HG03520 (cell line): ENCODE measurements around the gene RNF169.
"Not testable (repeated sequence)": the region's sequence is repeated elsewhere in the genome, so short reads cannot be mapped to it uniquely, and the experiment has no call there.

ENCODE experiments used
- ATAC-seq: cut with Tn5 transposase; IDR thresholded peaks from one replicate; pipeline ENCODE4 v1.9.1; 2021; ENCODE audit warnings: mild to moderate bottlenecking, moderate library complexity; ENCODE audit not compliant: unreplicated experiment

The RNF169 gene

DNA sequence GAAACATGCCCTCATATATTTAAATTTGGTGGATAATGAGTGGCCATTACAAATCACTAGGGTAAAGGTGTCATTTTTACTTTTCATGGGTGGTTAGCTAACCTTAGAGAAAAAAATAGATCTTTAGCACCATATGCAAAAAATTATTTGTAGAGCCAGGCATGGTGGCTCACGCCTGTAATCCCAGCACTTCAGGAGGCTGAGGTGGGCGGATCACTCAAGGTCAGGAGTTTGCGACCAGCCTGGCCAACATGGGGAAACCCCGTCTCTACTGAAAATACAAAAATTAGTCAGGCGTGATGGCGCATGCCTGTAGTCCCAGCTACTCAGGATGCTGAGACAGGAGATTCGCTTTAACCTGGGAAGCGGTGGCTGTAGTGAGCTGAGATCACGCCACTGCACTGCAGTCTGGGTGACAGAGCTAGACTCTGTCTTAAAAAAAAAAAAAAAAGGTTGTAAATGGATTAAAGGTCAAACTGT lies 19.6 kb downstream of the RNF169 start:
- not testable (repeated sequence) for ATAC-seq

DNA sequence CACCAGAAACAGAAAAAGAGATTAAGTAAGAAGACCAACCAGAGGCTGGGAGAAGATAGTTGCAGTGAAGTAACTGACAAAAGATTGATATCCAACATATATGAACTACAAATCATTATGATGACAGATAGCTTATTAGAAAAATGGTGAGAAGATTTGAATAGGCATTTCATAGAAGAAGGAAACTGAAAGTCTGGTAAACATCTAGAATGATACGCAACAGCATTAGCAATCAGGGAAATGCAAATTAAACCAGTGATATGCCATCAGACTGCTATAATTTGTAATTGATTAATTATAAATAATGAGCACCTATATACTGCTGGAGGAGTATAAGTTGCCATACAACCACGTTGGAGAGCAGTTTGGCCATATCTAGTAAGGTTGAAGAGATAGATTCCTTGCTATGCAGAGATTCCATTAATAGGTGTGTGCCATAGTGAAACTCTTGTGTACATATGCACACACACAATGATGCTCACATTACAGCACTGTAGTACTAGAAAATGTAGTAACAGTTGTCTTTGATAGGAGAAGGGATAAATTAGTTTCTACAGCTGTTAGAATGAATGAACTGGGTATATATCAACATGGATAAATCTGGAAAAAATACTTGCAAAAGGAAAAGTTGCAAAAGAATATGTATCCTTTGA lies 20.5 kb downstream of the RNF169 start:
- ATAC-seq, result no peak

DNA sequence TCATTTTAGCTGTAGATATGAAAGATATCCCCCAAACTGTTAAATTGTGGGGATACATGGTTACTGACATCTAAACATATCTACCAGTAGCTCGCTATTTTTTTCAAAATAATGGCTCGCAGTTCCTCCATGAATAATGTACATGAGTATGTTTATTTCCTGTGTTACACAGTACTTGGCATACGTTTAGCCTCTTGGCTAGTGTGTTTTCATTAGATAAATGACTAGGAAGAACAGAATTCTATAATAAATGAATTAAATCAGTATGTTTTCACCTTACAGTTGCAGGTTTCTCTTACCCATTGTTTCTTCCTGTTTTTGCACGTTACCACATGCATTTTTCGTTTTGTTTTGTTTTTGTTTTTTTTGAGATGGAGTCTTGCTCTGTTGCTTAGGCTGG lies 21.8 kb downstream of the RNF169 start:
- no peak for ATAC-seq

DNA sequence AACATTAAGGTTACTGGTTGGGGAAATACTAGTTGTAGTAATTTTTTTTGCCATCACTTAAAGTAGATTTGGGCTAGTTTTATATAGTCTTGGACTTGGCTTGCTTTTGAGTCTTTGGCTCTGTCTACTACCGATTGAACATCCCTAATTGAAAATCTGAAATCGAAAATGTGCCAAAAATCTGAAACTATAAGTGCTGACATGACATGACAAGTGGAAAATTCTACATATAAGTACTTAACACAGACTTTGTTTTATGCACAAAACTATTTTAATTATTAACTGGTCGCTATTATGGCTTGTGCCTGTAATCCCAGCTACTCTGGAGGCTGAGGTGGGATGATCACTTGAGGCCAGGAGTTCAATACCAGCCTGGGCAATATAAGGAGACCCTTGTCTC lies 22.5 kb downstream of the RNF169 start:
- no peak for ATAC-seq

DNA sequence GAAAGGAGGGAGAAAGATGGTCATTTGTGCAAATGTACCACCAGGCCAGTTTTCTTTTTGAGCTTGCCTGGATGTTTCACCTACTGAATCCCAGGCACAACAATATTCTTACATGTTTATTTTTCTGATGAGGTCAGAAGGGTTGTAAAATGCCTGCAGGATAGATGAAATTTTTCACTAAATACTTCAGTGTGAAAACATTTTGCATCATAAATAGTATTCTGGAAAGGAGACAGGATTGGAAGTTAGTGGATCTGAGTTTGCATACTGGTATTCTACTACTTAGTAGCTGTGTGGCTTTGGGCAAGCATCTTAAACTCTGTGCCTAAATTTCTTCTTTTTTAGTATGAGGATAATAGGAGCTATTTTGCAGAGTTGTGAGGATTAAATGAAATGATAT lies 24.8 kb downstream of the RNF169 start:
- no peak for ATAC-seq

DNA sequence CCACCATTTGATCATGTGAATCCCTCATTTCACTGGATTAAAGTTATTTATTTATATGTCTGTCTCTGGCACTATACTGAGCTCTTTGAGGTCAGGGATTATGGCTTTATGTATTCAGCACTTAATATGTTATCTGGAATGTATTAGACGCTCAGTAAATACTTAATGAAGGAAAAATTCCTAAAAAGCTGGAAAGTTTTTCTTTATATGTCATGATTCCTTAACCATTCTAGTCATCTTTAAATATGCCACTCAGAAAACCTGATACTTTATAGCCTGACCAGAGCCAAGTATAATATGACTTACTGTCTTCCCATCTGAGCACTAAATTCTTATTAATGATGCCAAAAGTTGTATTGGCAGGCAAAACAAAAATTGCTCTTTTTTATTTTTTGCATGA lies 27.1 kb downstream of the RNF169 start:
- no peak for ATAC-seq

DNA sequence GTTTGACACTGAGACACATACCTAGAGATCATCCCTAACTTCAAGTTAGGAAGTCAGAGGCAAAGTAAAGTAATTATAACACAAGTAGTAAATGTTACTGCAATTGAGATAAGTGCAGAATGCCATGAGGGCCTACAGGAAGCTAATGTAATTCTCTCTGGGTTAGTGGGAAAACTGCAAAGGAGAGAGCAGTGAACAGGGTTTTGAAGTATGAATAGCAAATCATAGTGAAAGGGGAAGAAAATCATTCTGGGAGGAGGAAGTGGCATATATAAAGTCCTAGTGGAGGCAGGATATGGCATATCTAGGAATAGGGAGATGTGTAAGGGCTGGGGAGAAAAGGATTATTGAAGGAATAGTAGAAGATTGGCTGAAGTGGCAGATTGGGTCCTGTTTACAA lies 27.9 kb downstream of the RNF169 start:
- no peak for ATAC-seq

DNA sequence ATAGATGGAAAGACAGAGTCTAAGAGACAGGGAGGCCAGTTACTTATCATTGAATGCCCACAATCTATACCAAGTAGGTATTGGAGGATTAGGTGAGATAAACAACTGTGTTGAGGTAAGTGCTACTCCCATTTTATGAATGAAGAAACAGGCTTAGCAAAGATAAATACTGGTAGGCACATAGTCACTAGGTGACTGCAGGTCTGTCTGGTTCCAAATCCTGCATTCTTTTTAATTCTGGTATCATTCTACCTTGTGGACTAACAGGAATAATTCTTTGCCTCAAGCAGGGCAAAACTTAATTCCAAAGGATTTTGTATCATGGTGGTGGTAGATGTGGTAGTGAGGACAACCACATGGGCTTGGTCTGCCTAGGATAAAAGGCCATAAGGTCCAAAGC lies 28.4 kb downstream of the RNF169 start:
- no peak for ATAC-seq

DNA sequence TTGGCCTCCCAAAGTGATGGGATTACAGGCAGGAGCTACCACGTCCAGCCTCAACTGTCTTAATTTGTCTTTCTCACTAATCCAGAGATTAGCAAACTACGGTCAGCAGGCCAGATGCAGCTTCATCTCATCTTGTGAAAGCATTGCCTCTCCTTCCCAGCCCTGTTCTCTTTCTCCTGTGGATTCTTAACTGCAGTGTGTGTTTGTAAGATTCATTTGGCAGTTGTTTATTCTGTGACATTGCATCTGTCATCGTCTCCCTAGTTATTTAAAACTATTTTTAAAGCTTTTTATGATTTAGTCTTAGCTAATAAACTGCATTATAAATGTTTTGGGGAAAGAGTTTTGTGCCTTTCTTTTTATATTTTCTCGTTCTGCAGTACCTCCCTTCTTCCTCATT lies 29.2 kb downstream of the RNF169 start:
- ATAC-seq, result no peak

DNA sequence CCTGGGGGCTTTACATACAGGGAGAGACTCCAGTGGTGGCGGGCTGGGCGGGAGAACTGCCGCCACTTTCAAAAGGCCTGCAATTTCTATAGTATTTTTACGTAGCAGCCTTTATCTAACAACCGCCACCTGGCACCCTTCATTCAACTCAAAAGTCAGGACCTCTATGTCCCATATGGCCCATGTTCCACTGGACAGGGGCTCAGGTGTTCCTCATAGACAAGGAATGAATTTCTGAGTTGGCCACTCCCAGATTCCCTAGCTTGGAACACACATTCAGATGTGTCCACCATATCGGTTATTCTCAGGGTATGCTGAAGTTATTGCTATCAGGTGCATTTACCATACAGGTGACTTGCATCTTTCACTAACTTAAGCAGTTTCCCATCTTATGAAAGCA lies 29.9 kb downstream of the RNF169 start:
- ATAC-seq, result no peak

DNA sequence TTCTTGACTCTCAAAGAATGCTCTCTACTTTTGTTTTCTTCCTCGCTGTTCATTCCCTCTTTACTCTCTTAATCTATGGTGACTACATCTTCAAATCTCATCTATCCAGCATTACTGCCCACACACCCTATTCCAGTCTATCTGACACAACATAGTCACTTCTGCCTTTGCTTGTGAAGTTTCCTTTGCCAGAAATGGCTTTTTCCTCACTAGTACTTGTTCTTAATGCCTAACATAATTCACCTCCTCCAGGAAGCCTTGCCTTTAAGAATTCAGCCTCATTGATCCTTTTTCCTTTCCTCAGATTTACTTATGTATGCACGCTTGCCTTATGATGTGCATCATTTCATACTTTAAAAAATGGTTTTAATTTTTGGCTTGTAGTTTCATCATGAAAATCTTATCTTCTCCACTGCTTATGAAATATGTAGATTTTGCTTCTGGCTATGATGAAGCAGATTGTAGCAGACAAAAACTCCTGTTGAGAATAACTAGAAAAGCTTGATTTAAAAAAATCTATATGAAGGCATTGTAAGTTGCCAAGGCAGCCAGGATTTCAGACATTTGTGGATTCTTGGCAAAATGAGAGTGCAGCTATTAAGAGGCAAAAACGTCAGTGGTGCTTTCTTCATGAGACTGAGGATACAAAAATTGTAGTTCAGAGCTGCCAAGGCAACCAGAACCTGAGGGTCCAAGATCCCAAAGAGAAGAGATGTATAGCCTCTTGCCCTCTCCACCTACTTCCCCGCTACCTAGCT lies 31.8 kb downstream of the RNF169 start:
- ATAC-seq, result no peak

DNA sequence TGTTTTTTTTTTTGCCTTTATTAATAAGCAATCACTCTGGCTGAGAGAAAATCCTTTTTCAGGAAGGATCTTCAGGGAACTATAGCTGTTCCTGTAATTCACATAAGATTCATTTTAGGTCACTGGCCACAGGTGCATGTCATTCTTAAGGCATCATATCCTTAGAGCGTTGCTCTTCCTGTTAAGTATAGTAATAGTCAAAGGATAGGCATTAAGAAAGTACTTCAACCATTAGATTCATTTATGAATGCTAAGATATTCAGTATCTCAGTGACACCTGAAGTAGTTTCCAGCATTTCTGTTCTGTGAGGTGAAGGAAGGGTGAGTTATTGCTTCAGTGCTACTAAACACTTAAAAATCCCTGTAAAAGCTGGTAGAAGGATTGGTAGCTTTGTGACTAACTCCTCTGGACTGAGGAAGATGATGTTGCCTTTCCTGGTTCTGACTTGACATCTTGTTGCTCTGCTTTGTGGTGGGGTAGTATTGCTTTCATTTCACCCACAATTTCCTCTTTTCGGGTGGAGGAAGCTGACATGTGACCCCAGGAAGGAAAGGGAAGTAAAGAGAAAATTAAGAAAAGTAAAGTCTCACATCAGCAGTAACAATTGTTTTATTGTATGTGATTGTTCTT lies 34.7 kb downstream of the RNF169 start:
- ATAC-seq, result peak; percentile 68

DNA sequence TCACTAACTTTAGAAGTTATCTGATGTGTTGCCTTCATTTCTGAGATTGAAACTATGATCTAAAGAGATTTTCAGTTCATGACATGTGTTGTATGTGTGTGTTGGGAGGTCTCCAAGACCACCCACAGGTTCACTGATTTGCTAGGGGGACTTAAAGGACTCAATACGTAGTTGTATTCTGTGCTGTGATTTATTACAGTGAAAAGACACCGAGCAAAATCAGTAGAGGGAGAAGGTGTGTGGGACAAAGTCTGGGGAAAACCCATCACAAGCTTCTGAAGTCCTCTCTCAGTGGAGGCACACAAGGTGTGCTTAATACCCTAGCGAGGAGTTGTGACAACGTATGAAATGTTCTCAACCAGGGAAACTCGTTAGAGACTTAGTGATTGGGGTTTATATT lies 35.6 kb downstream of the RNF169 start:
- no peak for ATAC-seq

DNA sequence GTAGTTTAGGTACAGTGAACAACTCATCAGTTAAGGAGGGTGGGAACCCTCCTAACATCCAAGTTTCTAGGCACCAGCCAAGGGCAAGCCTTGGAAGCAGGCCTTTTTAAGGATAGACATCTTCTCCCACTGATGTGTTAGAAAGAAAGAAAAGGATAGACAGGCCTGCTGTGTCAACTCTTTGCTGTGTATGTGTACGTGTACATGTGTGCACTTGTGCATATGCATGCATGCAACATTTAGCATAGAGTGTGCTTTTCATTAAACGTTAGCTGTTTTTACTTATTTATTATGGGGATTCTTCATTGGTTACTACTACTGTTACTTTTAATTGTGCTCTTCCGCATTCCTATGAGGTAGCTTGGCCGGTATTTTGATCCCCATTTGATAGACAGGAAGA lies 36.1 kb downstream of the RNF169 start:
- no peak for ATAC-seq

DNA sequence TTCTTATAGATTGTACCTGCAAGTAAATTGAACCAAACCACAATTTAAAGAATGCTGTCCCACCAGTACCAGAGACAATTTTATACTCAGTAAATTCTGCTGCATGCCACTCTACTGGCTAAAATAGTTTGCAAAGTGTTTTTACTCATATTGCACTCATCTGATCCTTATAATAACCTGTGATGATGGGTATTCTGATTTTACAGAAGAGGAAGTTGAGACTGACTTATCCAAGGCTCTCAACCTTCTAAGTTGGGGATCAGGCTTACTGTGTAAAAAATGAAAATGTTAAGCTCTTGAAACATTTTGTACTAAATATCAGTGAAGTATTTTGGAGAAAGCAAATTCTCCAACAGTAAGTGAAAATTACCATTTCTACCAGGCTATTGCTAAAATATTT lies 37.9 kb downstream of the RNF169 start:
- ATAC-seq, result no peak

DNA sequence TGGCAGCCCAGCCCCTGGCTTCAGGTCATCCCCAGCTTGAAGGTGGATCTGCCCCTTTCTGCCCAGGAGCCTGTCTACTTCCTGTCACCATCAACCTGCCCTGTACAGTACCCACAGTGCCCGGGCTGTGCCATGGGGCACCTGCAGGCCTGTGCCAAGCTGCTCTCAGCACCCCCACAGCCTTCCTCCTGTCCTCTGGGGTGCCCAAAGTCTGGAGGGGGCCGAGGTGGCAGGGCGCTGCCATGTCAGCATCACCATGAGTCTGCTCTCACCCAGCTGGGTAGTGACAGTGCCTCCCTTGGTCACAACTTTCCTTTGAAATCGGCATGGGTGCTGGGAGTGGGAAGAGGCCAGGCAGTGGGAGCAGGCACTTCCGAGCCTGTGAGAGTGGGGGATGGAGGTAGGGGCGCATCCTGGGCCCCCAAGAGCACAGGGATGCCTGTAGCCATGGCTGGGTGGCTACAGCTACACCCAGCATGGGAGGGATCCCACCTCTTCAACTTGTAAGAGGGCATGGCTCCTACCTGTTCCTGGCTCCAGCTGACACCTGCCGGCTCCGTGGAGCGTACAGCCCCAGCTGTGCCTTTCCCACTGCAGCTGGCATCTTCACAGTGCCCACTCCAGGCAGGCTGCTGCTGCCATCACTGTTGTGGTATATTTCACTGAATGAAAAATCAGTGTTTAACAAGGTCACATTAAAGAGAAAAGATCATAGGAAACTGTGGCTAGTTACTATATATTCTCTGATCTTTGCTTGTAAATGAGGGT lies 42.9 kb downstream of the RNF169 start:
- no peak for ATAC-seq

DNA sequence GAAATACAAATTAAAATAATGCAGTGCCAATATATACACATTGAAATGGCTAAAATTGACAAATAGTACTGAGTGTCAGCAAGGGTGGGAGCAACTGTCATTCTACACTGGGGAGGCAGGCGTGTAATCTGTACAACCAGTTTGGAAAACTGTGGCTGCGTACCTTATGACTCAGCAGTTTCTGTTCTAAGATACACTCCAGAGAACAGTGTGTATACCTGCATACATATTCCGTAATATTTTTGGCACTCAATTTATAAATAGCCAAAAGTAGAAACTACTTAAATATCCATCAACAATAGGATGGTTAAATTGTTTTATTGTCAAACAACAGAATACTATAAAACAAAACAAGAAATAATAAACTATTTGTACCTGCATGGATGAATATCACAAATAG lies 57.6 kb downstream of the RNF169 start:
- no peak for ATAC-seq

DNA sequence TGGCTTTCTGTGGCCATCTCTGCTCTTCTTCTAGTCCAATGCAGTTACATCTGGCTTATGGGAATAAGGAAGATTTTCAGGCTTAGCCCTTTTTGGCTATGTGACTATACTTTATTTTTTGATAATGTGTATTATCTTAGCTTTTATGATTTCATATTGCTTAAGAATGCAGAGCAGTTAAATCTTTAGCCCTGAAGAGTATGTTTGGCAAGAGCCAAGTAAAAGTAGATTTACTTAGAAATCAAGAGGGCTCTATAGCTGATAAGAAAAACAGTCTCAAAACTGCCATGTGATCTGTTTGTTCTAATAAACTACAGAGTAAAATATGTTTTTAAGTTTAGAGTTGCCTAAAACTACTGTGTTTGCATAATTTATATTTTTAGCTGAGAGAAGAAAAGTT lies 61.2 kb downstream of the RNF169 start:
- no peak for ATAC-seq

DNA sequence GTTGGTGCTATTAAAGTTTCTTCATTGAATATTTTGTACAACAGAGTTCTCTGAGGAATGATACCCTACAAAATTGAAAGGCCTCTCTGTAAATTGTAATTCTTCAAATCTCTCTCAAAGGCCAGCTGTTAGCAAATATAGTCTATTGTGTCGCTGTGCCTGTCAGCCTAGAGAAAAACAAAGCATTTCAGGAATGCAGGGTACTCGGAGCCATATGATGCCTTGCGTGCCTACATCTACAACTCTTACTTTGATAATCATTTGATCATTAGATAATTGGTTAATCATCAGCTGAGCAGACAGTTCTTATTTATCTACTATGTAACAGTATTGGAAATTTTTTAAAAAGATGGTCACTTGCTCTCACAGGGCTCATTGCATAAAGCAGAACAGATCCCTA lies 67.3 kb downstream of the RNF169 start:
- ATAC-seq, result no peak

DNA sequence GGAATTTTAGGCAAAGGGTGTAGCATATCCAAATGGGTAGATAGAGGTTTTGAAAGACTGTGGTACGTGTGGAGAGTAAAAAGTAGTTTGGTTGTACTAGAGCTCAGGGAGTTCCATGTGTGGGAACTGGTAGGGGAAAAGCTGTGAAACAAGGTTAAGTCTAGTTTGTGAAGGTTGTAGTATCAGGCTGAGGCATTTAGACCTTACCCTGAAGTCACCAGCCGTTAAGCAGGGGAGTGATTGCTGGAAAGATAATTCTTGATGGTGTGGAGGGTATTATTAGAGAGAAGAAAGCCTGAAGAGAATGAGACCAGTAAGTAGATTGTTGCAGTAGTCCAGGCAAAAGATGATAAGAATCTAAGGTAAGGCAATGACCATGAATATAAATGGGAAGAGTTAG lies 68.0 kb downstream of the RNF169 start:
- no peak for ATAC-seq

DNA sequence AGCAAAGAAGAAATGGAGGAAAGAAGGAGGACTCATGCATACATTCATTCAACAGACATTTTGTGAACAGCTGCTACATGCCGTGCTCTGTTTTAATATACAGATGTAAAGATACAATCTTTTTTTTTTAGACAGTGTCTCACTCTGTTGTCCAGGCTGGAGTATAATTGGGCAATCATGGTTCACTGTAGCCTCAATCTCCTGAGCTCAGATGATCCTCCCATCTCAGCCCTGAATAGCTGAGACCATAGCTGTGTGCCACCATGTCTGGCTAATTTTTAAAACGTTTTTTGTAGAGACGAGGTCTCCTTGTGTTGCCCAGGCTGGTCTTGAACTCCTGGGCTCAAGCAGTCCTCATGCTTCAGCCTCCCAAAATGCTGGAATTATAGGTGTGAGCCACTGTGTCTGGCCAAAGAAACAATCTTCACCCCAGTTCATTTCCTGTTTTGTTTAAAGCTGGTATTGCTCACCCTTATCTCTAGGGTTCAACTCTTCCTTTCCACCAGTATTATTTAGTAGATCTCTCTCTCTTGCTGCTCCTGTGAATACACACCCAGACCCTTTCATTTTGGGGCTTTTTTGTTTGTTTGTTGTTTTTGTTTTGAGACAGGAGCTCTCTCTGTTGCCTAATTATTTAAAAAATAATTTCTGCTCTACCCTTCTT lies 69.8 kb downstream of the RNF169 start:
- no peak for ATAC-seq
